GM04504 (cell line): ENCODE measurements around the gene PAH.

Experiments used
- DNase-seq: peaks from one replicate; pipeline ENCODE4 v3.0.0-alpha.2; 2012; ENCODE audit warnings: low read depth

The PAH gene

DNA sequence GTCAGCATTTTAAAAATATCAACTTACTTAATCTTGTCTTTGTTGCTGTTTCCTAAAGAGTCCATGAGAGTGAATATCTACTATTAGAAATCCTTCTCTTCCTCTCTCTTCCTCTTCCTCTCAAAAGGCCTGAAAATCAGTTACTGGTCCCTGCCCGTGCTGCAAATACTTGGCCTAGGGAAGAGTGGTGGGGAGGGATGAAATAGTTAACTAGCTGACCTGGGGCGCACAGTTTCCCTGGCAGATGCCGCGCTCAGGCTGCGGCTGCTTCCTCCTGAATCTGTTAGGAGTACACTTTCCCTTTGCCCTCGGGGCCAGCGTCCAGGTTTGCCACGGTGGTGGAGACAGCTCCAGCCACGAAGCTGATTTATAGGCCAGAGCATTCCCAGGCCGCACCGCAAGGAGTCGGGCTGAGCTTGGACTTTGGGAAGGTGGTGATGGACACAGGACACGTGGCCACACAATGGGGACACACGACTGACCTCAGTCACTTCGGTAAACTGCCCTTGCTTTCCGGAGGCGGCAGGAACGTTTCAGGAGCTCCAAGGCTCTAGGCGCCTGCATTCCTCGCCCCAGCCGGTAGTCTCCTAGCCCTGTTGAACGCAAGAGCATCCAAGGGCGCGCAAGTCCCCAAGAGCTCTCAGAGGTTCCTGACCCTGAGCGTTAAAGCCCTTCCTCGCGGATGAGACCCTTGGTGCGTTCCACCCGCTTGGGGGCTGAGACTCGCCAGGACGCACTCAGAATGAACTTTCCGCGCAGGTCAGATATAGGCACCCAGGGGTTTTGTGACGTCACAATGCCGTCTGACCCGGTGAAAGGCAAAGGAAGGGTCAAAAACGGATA lies 33.3 kb upstream of the PAH start:
- DNase-seq = no peak

- no peak for DNase-seq
Measured at GRCh38 chr12:102948941-102949352, 31.9 kb upstream of the PAH start.

- DNase-seq = no peak
Measured at GRCh38 chr12:102946042-102946441, 29.0 kb upstream of the PAH start.

GRCh38 chr12:102939670-102940222 lies 22.7 kb upstream of the PAH start:
- DNase-seq = no peak

DNA sequence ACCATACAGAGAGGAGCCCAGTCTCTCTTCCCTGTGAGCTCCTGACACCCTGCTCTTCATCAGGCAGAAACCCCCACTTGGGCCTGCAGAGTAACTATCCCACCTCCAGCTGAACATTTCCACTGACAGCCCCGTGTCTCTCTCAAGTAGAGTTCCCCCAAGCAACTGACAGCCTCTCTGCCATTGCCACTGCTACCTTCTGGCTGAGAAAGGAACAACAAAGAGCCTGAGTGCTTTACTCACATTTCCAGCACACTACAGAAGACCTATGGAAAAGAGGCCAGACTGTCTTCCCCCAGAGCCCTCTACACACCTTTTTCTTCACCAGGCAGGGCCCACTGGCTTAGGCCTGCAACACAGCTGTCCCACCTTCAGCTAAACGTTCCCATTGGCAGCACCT lies 22.0 kb upstream of the PAH start:
- DNase-seq = no peak

DNA sequence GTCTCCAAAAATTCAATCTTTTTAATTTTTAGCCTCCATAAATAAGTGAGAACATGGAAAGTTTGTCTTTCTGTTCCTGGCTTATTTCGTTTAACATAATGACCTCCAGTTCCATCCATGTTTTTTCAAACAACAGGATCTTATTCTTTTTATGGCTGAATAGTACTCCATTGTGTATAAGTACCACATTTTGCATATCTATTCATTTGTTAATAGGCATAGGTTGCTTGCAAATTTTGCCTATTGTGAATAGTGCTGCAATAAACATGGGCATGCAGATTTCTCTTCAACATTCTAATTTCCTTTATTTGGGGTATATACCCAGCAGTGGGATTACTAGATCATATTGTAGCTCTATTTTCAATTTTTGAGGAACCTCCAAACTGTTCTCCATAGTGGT lies 16.1 kb upstream of the PAH start:
- no peak for DNase-seq

GRCh38 chr12:102927220-102927619 lies 10.2 kb upstream of the PAH start:
- DNase-seq = no peak

- DNase-seq = no peak
Measured at GRCh38 chr12:102921240-102921639, 4.2 kb upstream of the PAH start.

GRCh38 chr12:102920271-102920670 lies 3.2 kb upstream of the PAH start:
- DNase-seq = no peak

- DNase-seq = no peak
Measured at GRCh38 chr12:102918840-102919239, 1.8 kb upstream of the PAH start.

DNA sequence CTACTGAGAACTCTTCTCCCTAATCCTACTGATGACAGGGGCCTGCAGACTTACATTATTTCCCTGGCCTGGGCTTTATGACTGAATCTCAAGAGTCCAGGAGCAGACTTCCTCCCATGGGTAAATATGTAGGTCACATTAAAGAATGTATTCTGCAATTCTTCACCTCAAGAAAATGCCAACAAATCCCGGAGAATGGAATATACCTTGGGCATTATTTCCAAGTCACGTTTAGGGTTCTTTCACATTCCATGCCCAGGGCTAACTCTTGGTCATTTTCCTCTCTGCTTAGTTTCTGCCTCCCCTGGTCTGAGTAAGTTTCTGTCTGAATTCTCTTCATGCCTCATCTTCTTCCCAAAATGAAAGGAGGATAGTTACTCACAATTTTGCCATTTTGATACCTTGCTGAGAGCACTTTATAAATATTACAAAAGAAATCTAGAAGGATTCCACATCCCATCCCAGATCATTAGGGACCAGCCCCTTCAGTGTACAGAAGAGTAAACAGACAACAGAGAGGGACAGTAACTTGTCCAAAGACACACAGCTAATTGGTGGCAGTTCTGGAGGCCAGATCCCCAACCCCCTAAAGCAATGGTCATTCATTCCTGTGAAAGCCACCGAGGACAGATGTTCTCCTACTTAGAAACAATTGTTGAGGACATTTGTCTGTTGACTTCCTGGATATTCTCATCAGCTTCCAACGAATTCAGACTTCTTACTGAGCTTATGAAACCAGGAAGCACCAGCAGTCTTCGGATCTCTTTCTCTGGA lies 605 bp downstream of the PAH start:
- DNase-seq = no peak

GRCh38 chr12:102913453-102914226 lies 3.4 kb downstream of the PAH start:
- DNase-seq = no peak

- DNase-seq = no peak
Measured at GRCh38 chr12:102912258-102912657, 4.8 kb downstream of the PAH start.

DNA sequence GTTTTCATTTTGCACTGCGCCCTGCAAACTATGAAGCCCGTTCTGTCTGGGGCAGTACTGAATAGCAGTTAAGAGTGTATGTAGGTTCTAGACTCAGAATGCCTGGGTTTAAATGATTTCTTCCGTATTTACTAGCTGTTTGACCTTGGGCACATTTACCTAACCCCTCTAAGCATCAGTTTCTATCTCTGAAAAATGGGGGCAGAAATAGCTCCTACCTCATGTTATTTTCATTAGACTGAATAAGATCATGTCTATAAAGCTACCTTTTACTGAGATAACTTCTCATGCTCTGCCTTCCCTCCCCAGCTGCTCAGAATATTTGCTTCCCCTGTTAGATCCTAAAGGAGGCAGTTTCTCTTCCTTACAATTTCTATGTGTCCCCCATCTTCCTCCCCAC lies 5.7 kb downstream of the PAH start:
- no peak for DNase-seq

- DNase-seq = no peak
Measured at GRCh38 chr12:102910792-102911191, 6.3 kb downstream of the PAH start.

GRCh38 chr12:102910137-102910536 lies 6.9 kb downstream of the PAH start:
- DNase-seq = no peak

- DNase-seq = no peak
Measured at GRCh38 chr12:102907918-102908317, 9.1 kb downstream of the PAH start.

DNA sequence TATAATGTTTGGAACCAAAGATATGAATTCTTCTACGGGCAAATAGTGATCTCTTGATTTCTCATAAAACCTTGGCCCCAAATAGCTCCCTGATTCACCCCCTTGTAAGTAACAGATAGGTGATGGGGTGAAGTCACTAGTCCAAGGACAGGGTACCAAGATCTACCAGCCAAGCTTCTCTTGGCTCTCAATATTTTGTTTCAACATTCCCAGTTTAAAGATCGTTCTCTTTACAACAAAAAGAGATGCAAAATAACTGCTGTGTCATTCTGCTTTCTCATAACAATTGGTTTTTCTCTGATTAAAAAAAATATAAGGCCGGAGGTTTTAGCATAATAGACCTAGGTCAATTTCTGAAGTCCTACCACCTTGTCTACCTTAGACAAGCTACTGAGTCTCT lies 11.8 kb downstream of the PAH start:
- no peak for DNase-seq

- no peak for DNase-seq
Measured at GRCh38 chr12:102903337-102904007, 13.6 kb downstream of the PAH start.

DNA sequence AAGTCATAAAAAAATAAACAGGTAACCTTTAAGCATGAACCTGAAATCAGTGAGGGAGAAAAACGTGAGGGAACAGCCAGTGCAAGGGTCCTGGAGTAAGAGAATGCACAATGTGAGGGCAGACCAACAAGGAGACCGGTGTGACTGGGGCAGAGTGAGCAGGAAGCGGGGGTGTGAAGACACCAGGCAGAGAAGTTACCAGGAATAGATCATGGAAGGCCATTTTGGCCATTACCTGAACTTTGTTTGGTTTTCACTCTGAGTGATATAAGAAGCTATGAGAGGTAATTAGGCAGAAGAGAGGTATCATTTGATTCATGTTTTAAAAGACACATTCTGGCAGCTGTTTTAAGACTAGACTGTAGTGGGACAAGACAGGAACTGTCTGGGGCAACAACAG lies 15.0 kb downstream of the PAH start:
- no peak for DNase-seq

- DNase-seq = no peak
Measured at GRCh38 chr12:102900389-102900788, 16.7 kb downstream of the PAH start.

- no peak for DNase-seq
Measured at GRCh38 chr12:102896067-102896466, 21.0 kb downstream of the PAH start.
